ENCODE data around the gene UFD1. TPM values are rescaled to one million over a fixed set of nuclear protein-coding genes. Genes with fewer than 3 reads are reported as not detected.

Gene UFD1
- total RNA-seq, 1 donor from 2014 or later: 75.8 TPM

- Mint-ChIP-seq H3K4me3 (ENCODE audit: unreplicated experiment) (no peak overlapping the region), H3K4me1 (ENCODE audit: low read depth) (peaks cover 13% of the 10 kb centered on the region), H3K9me3 (ENCODE audit: low read depth) (no peaks in the 10 kb centered on the region), H3K36me3 (ENCODE audit: low read depth) (no peaks in the 10 kb centered on the region), H3K27ac (ENCODE audit: unreplicated experiment) (no peak overlapping the region), H3K27me3 (ENCODE audit: low read depth) (peaks cover 21% of the 10 kb centered on the region)
- DNase-seq (ENCODE audit: low spot score): peak; percentile 24
- no peak for TF ChIP-seq CTCF (IDR thresholded peaks at IDR 0.05)
These were observed 46.7 kb upstream of the UFD1 start for GRCh38 chr22:19525666-19526065.

DNA sequence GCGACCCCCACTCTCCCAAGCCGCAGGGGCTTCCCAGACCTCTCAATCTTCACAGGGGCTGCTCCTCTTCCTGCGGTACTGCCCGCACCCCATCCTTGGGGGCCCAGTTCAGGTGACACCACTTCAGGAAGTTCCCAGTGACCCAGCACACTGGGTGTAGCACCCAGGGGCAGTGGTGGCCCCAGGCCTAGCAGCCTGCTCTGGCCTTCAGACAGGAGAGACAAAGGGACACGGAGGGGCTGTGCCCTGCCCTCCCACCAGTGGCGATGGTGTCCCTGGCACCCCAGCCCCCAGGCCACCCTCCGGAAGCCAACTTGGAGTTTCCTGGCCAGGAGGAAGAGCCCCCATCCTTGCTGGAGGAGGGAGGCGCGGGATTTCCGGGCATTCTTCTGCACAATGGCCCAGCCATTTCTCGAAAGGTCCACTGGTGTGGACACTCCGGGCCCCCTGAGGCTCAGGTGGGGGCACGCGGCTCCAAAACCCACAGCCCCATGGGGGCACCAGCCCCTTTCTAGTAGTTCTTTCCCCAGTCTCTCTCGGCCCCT lies 46.2 kb upstream of the UFD1 start:
- Mint-ChIP-seq H3K27me3 (ENCODE audit: low read depth) (peaks cover 21% of the 10 kb centered on the region), H3K36me3 (ENCODE audit: low read depth) (no peaks in the 10 kb centered on the region), H3K4me1 (ENCODE audit: low read depth) (peaks cover 13% of the 10 kb centered on the region), H3K27ac (ENCODE audit: unreplicated experiment) (no peak overlapping the region), H3K4me3 (ENCODE audit: unreplicated experiment) (peak overlapping the region; percentile 67), H3K9me3 (ENCODE audit: low read depth) (no peaks in the 10 kb centered on the region)
- no peak for TF ChIP-seq CTCF (IDR thresholded peaks at IDR 0.05)
- DNase-seq (ENCODE audit: low spot score): peak; percentile 68

GRCh38 chr22:19524170-19525115 lies 45.5 kb upstream of the UFD1 start, which contains the start of gene CLDN5:
CLDN5 (minus strand) TSS chr22:19524410; CDS start chr22:19524255, 155 bp downstream.
- no peak within 1 kb of the TSS for H3K27ac Mint-ChIP-seq (ENCODE audit: unreplicated experiment)
- H3K4me1 Mint-ChIP-seq (ENCODE audit: low read depth): peaks cover 13% of the 10 kb centered on the region
- no peaks in the 10 kb centered on the region for H3K9me3 Mint-ChIP-seq (ENCODE audit: low read depth)
- no peak for TF ChIP-seq CTCF (IDR thresholded peaks at IDR 0.05)
- DNase-seq (ENCODE audit: low spot score): peak; percentile 74
- H3K27me3 Mint-ChIP-seq (ENCODE audit: low read depth): peaks cover 21% of the 10 kb centered on the region
- H3K36me3 Mint-ChIP-seq (ENCODE audit: low read depth): no peaks in the 10 kb centered on the region
- peak within 1 kb of the TSS; percentile 67 for H3K4me3 Mint-ChIP-seq (ENCODE audit: unreplicated experiment)

DNA sequence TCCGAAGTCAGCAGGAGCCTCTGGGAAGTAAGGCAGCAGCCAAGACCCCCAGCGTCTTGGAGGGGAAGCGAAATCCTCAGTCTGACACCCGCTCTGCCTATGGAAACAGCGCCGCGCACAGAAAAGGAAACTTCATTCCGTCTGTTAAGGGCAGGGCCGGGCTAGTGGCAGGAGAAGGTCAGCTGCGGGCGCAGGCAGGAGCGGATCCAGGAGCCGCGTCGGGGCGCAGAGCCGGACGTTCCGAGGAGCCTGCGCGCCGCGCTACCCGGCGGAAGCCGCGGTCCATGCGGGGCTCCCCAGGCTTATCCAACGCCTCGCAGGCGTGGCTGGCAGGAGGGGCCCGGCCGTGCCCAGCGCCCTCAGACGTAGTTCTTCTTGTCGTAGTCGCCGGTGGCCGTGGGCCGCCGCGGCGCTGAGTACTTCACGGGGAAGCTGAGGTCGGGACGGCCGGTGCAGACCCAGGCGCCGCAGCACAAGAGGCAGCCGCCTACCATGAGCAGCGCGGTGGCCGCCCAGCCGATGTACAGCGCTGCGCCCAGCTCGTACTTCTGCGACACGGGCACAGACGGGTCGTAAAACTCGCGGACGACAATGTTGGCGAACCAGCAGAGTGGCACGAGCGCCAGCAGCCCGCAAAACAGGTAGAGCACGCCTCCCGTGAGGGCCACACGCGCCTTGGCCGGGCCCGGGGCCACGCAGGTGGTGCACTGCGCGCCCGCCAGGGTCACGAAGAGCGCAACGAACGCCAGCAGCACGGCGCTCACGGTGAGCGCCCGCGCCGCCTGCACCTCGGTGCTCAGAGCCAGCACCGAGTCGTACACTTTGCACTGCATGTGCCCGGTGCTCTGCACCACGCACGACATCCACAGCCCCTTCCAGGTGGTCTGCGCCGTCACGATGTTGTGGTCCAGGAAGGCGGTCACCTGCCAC lies 44.5 kb upstream of the UFD1 start:
- no peak overlapping the region for H3K27ac Mint-ChIP-seq (ENCODE audit: unreplicated experiment)
- peak; percentile 84 for DNase-seq (ENCODE audit: low spot score)
- peaks cover 13% of the 10 kb centered on the region for H3K4me1 Mint-ChIP-seq (ENCODE audit: low read depth)
- H3K4me3 Mint-ChIP-seq (ENCODE audit: unreplicated experiment): peak overlapping the region; percentile 55
- peaks cover 21% of the 10 kb centered on the region for H3K27me3 Mint-ChIP-seq (ENCODE audit: low read depth)
- H3K9me3 Mint-ChIP-seq (ENCODE audit: low read depth): no peaks in the 10 kb centered on the region
- peak; percentile 9 for TF ChIP-seq CTCF (IDR thresholded peaks at IDR 0.05)
- no peaks in the 10 kb centered on the region for H3K36me3 Mint-ChIP-seq (ENCODE audit: low read depth)

GRCh38 chr22:19522881-19523239 lies 43.9 kb upstream of the UFD1 start:
- no peak for TF ChIP-seq CTCF (IDR thresholded peaks at IDR 0.05)
- Mint-ChIP-seq H3K4me3 (ENCODE audit: unreplicated experiment) (peak overlapping the region; percentile 55), H3K9me3 (ENCODE audit: low read depth) (no peaks in the 10 kb centered on the region), H3K27ac (ENCODE audit: unreplicated experiment) (no peak overlapping the region), H3K4me1 (ENCODE audit: low read depth) (peaks cover 13% of the 10 kb centered on the region), H3K27me3 (ENCODE audit: low read depth) (peaks cover 21% of the 10 kb centered on the region), H3K36me3 (ENCODE audit: low read depth) (no peaks in the 10 kb centered on the region)
- DNase-seq (ENCODE audit: low spot score): peak; percentile 82

Data from chondrocyte (in vitro differentiated cells).